22Rv1 (cell line): ENCODE results near the gene GXYLT2.

ENCODE experiments used
- CTCF ChIP-seq: fragments of 450-650 bp; IDR thresholded peaks from 2 replicates; pipeline ENCODE4 v1.5.1; 2017; ENCODE audit warnings: mild to moderate bottlenecking
- ZFX ChIP-seq: fragments of 450-650 bp; IDR thresholded peaks from 2 replicates; pipeline ENCODE4 v1.6.1; 2017; ENCODE audit warnings: antibody characterized with exemption, borderline replicate concordance

- TF ChIP-seq CTCF: no peak
- TF ChIP-seq ZFX: no peak
Measured at GRCh38 chr3:72900048-72900447, 12.2 kb downstream of the GXYLT2 start.
